LNCaP clone FGC (cell line): Measurements from ENCODE around the gene LNX2.

Experiments
- DNase-seq: peaks from one replicate; pipeline ENCODE4 v3.0.0-alpha.2; 2011; ENCODE audit warnings: low read depth
- H3K4me3 ChIP-seq: 2 replicates; pipeline ENCODE4 v1.5.1; 2011; ENCODE audit warnings: mild to moderate bottlenecking, low read depth, low read length, control low read depth
- TF ChIP-seq, protein P1 (sequence below): IDR thresholded peaks from 2 replicates; pipeline ENCODE4 v1.5.1; 2012; ENCODE audit warnings: mild to moderate bottlenecking; ENCODE audit not compliant: control insufficient read depth, insufficient read depth; ENCODE audit errors: extremely low read depth

Gene LNX2

DNA sequence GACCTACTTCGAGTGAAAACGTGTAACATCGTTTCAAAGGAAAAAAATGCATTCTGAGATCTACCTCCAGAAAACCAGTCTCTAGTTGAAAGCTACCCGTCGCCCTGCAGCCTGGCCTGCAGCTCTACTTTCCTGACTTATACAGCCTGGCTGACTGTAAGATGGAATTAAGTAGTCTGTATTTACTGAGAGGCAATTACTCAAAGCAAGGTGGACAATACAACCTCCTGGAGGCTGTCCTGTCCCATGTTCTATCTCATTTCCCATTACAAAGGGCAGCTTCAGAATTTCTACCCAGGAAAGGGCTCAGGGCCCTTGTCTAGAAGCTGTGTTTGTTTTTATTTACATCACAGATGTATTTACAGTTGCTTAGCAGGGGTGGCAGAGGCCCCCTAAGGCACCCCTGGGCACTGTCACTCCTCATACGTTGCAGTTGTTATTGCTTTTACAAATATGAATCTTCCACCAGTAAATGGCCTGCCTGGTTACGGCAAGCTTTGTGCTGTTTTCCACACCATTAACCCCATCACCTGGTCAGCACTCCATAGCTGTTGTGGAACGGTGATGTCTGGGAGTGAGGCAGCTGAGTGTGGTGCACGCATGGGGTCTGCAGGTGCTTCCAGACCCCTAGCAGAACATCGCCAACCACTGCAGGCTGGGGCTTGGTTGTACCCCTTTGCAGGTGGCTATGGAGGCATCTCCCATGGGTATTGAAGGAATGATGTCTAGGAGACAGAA, 123.6 kb downstream of the LNX2 start:
- no peak for DNase-seq
- TF ChIP-seq, protein P1, sequence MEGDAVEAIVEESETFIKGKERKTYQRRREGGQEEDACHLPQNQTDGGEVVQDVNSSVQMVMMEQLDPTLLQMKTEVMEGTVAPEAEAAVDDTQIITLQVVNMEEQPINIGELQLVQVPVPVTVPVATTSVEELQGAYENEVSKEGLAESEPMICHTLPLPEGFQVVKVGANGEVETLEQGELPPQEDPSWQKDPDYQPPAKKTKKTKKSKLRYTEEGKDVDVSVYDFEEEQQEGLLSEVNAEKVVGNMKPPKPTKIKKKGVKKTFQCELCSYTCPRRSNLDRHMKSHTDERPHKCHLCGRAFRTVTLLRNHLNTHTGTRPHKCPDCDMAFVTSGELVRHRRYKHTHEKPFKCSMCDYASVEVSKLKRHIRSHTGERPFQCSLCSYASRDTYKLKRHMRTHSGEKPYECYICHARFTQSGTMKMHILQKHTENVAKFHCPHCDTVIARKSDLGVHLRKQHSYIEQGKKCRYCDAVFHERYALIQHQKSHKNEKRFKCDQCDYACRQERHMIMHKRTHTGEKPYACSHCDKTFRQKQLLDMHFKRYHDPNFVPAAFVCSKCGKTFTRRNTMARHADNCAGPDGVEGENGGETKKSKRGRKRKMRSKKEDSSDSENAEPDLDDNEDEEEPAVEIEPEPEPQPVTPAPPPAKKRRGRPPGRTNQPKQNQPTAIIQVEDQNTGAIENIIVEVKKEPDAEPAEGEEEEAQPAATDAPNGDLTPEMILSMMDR = no peak
- no peak overlapping the region for H3K4me3 ChIP-seq

DNA sequence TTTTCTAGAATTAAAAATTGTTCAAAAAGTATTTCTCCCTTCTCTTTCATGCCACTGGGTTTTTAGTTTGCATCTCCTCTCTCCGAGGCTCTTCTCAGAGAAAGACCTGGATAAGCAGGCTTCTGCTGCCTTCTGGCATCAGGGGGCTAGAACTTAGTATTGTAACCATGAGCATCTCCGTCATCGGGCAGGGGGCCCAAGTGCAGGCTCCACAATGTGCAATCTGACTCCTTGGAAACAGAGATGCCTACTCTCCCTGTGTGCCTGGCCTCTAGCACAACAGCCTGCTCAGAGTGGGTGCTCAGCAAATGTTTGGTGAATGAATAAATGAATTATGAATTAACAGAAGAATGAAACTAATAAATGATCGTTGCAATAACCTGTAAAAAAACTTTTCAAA, 124.3 kb downstream of the LNX2 start:
- TF ChIP-seq, protein P1 = no peak
- no peak for DNase-seq

More for the DNA sequence above, 124.3 kb downstream of the LNX2 start:
- H3K4me3 ChIP-seq = no peak overlapping the region
